GM20431 (cell line): ENCODE measurements around the gene LDLRAD3.

Experiments used
- in situ Hi-C: fragments of 300-500 bp; cut with MseI, MboI; formaldehyde crosslinking; loops from one replicate; pipeline ENCODE4 v1.15.0; 2020; ENCODE audit warnings: low sequenced_read_pairs; ENCODE audit not compliant: unreplicated experiment

The LDLRAD3 gene

GRCh38 chr11:36148701-36149100, 204.8 kb downstream of the LDLRAD3 start:
- in situ Hi-C loops, result loop anchor here (25.0 kb wide), 1 partner anchor 536 kb away; the partner anchor contains the start of gene FJX1

GRCh38 chr11:36149538-36150242, 205.8 kb downstream of the LDLRAD3 start:
- in situ Hi-C loops, result loop anchor here (25.0 kb wide), 1 partner anchor 537 kb away; the partner anchor contains the start of gene FJX1

- in situ Hi-C loops, result no loop called here
Measured at GRCh38 chr11:36150986-36151385, 207.1 kb downstream of the LDLRAD3 start.

- in situ Hi-C loops, result no loop called here
Measured at GRCh38 chr11:36151933-36152580, 208.2 kb downstream of the LDLRAD3 start.

GRCh38 chr11:36153551-36153950, 209.7 kb downstream of the LDLRAD3 start:
- in situ Hi-C loops, result no loop called here

GRCh38 chr11:36155124-36155561, 211.3 kb downstream of the LDLRAD3 start:
- in situ Hi-C loops, result no loop called here

- in situ Hi-C loops, result no loop called here
Measured at GRCh38 chr11:36155770-36156160, 211.9 kb downstream of the LDLRAD3 start.

- in situ Hi-C loops, result no loop called here
Measured at GRCh38 chr11:36156161-36156816, 212.4 kb downstream of the LDLRAD3 start.

GRCh38 chr11:36156817-36157519, 213.1 kb downstream of the LDLRAD3 start:
- in situ Hi-C loops, result no loop called here

- in situ Hi-C loops, result no loop called here
Measured at GRCh38 chr11:36160091-36160490, 216.2 kb downstream of the LDLRAD3 start.

GRCh38 chr11:36161572-36161971, 217.7 kb downstream of the LDLRAD3 start:
- in situ Hi-C loops, result no loop called here

- in situ Hi-C loops, result no loop called here
Measured at GRCh38 chr11:36162006-36162882, 218.4 kb downstream of the LDLRAD3 start.

- in situ Hi-C loops, result no loop called here
Measured at GRCh38 chr11:36162883-36163434, 219.1 kb downstream of the LDLRAD3 start.

GRCh38 chr11:36164506-36165250, 220.8 kb downstream of the LDLRAD3 start:
- in situ Hi-C loops, result no loop called here

GRCh38 chr11:36165621-36166397, 221.9 kb downstream of the LDLRAD3 start:
- in situ Hi-C loops, result no loop called here

- in situ Hi-C loops, result no loop called here
Measured at GRCh38 chr11:36167073-36167472, 223.2 kb downstream of the LDLRAD3 start.

- in situ Hi-C loops, result no loop called here
Measured at GRCh38 chr11:36167729-36168128, 223.9 kb downstream of the LDLRAD3 start.

GRCh38 chr11:36177836-36178235, 234.0 kb downstream of the LDLRAD3 start:
- in situ Hi-C loops, result no loop called here
